Stomach (tissue), 4 donors: ENCODE results near the gene ERLIN1.

Source experiments
- EP300 ChIP-seq: sonication (generic); formaldehyde crosslinking; IDR thresholded peaks from one replicate; pipeline ENCODE4 v1.6.1; 2017; ENCODE audit warnings: antibody characterized with exemption
- POLR2A ChIP-seq, 4 donors: fragments of 450-650 bp; IDR thresholded peaks; one replicate each; pipeline ENCODE4 v1.6.1; 2016; ENCODE audit warnings: antibody characterized with exemption in 4 of 4, control low read depth in 2 of 4, mild to moderate bottlenecking in 1 of 4, moderate library complexity in 1 of 4
- TF ChIP-seq, protein P1 (sequence below), 7 experiments: fragments of 450-650 bp in 4 of 7; fragments of 200-600 bp in 3 of 7; sonication (generic) in 3 of 7; IDR thresholded peaks; one replicate each; pipeline ENCODE4 v1.5.1; 2016 to 2019; ENCODE audit warnings: antibody characterized with exemption in 7 of 7, control low read depth in 2 of 7, mild to moderate bottlenecking in 1 of 7

- TF ChIP-seq, protein P1, sequence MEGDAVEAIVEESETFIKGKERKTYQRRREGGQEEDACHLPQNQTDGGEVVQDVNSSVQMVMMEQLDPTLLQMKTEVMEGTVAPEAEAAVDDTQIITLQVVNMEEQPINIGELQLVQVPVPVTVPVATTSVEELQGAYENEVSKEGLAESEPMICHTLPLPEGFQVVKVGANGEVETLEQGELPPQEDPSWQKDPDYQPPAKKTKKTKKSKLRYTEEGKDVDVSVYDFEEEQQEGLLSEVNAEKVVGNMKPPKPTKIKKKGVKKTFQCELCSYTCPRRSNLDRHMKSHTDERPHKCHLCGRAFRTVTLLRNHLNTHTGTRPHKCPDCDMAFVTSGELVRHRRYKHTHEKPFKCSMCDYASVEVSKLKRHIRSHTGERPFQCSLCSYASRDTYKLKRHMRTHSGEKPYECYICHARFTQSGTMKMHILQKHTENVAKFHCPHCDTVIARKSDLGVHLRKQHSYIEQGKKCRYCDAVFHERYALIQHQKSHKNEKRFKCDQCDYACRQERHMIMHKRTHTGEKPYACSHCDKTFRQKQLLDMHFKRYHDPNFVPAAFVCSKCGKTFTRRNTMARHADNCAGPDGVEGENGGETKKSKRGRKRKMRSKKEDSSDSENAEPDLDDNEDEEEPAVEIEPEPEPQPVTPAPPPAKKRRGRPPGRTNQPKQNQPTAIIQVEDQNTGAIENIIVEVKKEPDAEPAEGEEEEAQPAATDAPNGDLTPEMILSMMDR (IDR thresholded peaks at IDR 0.05): no peak
- TF ChIP-seq POLR2A (IDR thresholded peaks at IDR 0.05): no peak
- TF ChIP-seq EP300: no peak
Measured at GRCh38 chr10:100132427-100132826, 53.4 kb downstream of the ERLIN1 start.
